Tibial artery (tissue), 4 donors: ENCODE results near the gene COG4.

Experiments
- DNase-seq, 2 donors: peaks; one replicate each; pipeline ENCODE4 v3.0.0-alpha.2; 2019
- H3K27ac ChIP-seq, 2 donors: fragments of 200-600 bp; sonication (generic) in 1 of 2; 1 replicate in 1 of 2; 2 replicates in 1 of 2; pipeline ENCODE4 v1.5.1; 2018 to 2019; ENCODE audit warnings: mild to moderate bottlenecking in 1 of 2
- H3K27me3 ChIP-seq, 2 donors: fragments of 200-600 bp; sonication (generic) in 1 of 2; one replicate each; pipeline versions ENCODE4 v1.5.1 to v1.6.0; 2016 to 2019
- H3K36me3 ChIP-seq, 3 donors: fragments of 200-600 bp; sonication (generic) in 2 of 3; one replicate each; pipeline ENCODE4 v1.5.1; 2016 to 2019; ENCODE audit warnings: mild to moderate bottlenecking in 2 of 3
- H3K4me1 ChIP-seq, 4 donors: fragments of 200-600 bp; sonication (generic) in 2 of 4; 1 replicate in 3 of 4; 2 replicates in 1 of 4; pipeline ENCODE4 v1.5.1; 2016 to 2019
- H3K4me3 ChIP-seq, 2 donors: fragments of 200-600 bp; sonication (generic) in 1 of 2; 1 replicate in 1 of 2; 2 replicates in 1 of 2; pipeline ENCODE4 v1.5.1; 2018 to 2019; ENCODE audit warnings: mild to moderate bottlenecking in 2 of 2
- H3K9me3 ChIP-seq, 3 donors: fragments of 200-600 bp; sonication (generic) in 1 of 3; one replicate each; pipeline ENCODE4 v1.5.1; 2016 to 2019
- CTCF ChIP-seq, 2 experiments: fragments of 200-600 bp in 1 of 2; fragments of 450-650 bp in 1 of 2; IDR thresholded peaks; one replicate each; pipeline ENCODE4 v1.5.1; 2017 to 2019; ENCODE audit warnings: antibody characterized with exemption in 2 of 2, mild to moderate bottlenecking in 1 of 2, moderate library complexity in 1 of 2
- intact Hi-C: fragments of 100-400 bp; cut with DNase I; formaldehyde crosslinking; loops from one replicate; pipeline ENCODE4 v1.15.0; 2023; ENCODE audit warnings: low total_unique reads

The COG4 gene

GRCh38 chr16:70460737-70461261, 62.6 kb downstream of the COG4 start:
- H3K4me1 ChIP-seq: peaks cover 0 to 3% (median under 1%) of the 10 kb centered on the region in 4 donors
- no peak overlapping the region for H3K27ac ChIP-seq
- no peaks in the 10 kb centered on the region for H3K27me3 ChIP-seq
- H3K9me3 ChIP-seq: no peaks in the 10 kb centered on the region
- DNase-seq: no peak
- peaks cover 19 to 29% (median 21%) of the 10 kb centered on the region in 3 donors for H3K36me3 ChIP-seq
- intact Hi-C loops: no loop called here
- H3K4me3 ChIP-seq: no peak overlapping the region
- no peak for TF ChIP-seq CTCF (IDR thresholded peaks at IDR 0.05)

- Histone ChIP-seq H3K4me3 (no peak overlapping the region), H3K4me1 (peaks cover 0 to 17% (median 10%) of the 10 kb centered on the region in 4 donors), H3K9me3 (no peaks in the 10 kb centered on the region), H3K36me3 (no peaks in the 10 kb centered on the region), H3K27ac (no peak overlapping the region), H3K27me3 (no peaks in the 10 kb centered on the region)
- intact Hi-C loops: loop anchor here (5.0 kb wide), 1 partner anchor 75 kb away; no protein-coding TSS in a partner anchor
- DNase-seq: no peak
- no peak for TF ChIP-seq CTCF (IDR thresholded peaks at IDR 0.05)
Observed at GRCh38 chr16:70457446-70458166, 65.7 kb downstream of the COG4 start.

- DNase-seq: no peak
- H3K27ac ChIP-seq: no peak overlapping the region
- no peak overlapping the region for H3K4me3 ChIP-seq
- no peak for TF ChIP-seq CTCF (IDR thresholded peaks at IDR 0.05)
- intact Hi-C loops: loop anchor here (5.0 kb wide), 1 partner anchor 74 kb away; no protein-coding TSS in a partner anchor
- H3K36me3 ChIP-seq: no peaks in the 10 kb centered on the region
- no peaks in the 10 kb centered on the region for H3K27me3 ChIP-seq
- H3K9me3 ChIP-seq: no peaks in the 10 kb centered on the region
- H3K4me1 ChIP-seq: peaks cover 0 to 19% (median 11%) of the 10 kb centered on the region in 4 donors
Observed at GRCh38 chr16:70455910-70456309, 67.4 kb downstream of the COG4 start.

GRCh38 chr16:70454222-70455034, 68.9 kb downstream of the COG4 start, which contains the start of gene FCSK:
TSS of gene FCSK (plus strand) at chr16:70454595. CDS start at chr16:70463191, 8,596 bp downstream.
- peak in 1 of 2 experiments; percentile 17 for TF ChIP-seq CTCF (IDR thresholded peaks at IDR 0.05)
- peaks cover 0 to 20% (median 14%) of the 10 kb centered on the region in 4 donors for H3K4me1 ChIP-seq
- H3K36me3 ChIP-seq: no peaks in the 10 kb centered on the region
- DNase-seq: peak in 1 of 2 donors; percentile 75
- peak within 1 kb of the TSS; percentile 91 to 92 for H3K4me3 ChIP-seq
- H3K9me3 ChIP-seq: no peaks in the 10 kb centered on the region
- H3K27me3 ChIP-seq: peaks cover 0 to 10% of the 10 kb centered on the region in 2 donors
- intact Hi-C loops: loop anchor here (5.0 kb wide), 1 partner anchor 72 kb away; no protein-coding TSS in a partner anchor
- peak within 1 kb of the TSS; percentile 83 to 96 for H3K27ac ChIP-seq

- Histone ChIP-seq H3K36me3 (no peaks in the 10 kb centered on the region), H3K4me1 (peaks cover 0 to 20% (median 14%) of the 10 kb centered on the region in 4 donors), H3K27ac (peak overlapping the region; percentile 83 to 96), H3K9me3 (no peaks in the 10 kb centered on the region), H3K4me3 (peak overlapping the region; percentile 91 to 92), H3K27me3 (peaks cover 0 to 10% of the 10 kb centered on the region in 2 donors)
- no peak for TF ChIP-seq CTCF (IDR thresholded peaks at IDR 0.05)
- intact Hi-C loops: no loop called here
- no peak for DNase-seq
Observed at GRCh38 chr16:70453892-70454221, 69.5 kb downstream of the COG4 start.
